ENCODE measurements around the gene PES1. TPM values are rescaled to one million over a fixed set of nuclear protein-coding genes. Genes with fewer than 3 reads are reported as not detected.
A peak's percentile ranks its signal among the peaks of the same experiment; 100 is the strongest.

The PES1 gene
- total and polyA plus RNA-seq, 2 donors (not counting 1 experiment from before 2014, with no cell fraction given) = 51.2 to 61.3 TPM

DNA sequence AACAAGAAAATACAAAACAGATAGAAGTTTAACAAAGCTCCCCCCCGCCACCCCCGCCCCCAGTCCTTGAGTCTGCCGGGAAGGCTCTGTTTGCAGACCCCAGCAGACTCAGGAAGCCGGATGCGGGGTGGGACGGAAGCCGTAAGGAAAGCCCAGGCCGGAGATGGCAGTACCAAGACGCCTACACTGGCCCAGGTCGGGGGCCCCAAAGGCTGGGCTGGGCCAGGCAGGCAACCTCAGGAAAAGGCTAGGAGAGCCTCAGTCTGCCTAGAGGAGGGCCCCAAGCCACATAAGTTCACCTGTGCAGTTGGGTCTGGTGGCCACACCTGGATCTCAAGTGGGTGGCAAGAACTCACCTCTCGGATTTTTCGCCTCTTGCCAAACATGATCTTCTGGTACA is 13.2 kb downstream of the PES1 start:
- Histone ChIP-seq H3K79me2 (ENCODE audit: control insufficient read depth, insufficient read depth, low read length) (no peaks in the 10 kb centered on the region), H3K4me2 (ENCODE audit: extremely low read depth, insufficient read depth, low read length) (no peak overlapping the region), H4K20me1 (ENCODE audit: control insufficient read depth, extremely low read depth, insufficient read depth, low read length) (peaks cover 2% of the 10 kb centered on the region), H3K27ac (ENCODE audit: insufficient read depth, low read length) (no peak overlapping the region), H3K27me3 (ENCODE audit: control insufficient read depth, insufficient read depth, low read length) (no peaks in the 10 kb centered on the region), H3K4me1 (ENCODE audit: control insufficient read depth, extremely low read depth, insufficient read depth, low read length) (no peaks in the 10 kb centered on the region), H3K9ac (ENCODE audit: insufficient read depth, low read length) (no peak overlapping the region), H3K9me3 (ENCODE audit: control insufficient read depth, insufficient read depth, low read depth, low read length) (no peaks in the 10 kb centered on the region), H3K4me3 (replicated peaks in 1 of 4; ENCODE audit: control extremely low read depth in 1 of 4, insufficient read depth in 1 of 4, low read depth in 3 of 4, low read length in 4 of 4) (no peak overlapping the region), H3K36me3 (ENCODE audit: control insufficient read depth, insufficient read depth, low read length) (peaks cover 42% of the 10 kb centered on the region), H2AFZ (ENCODE audit: low read length) (no peak overlapping the region)
- DNase-seq (ENCODE audit: low read depth in 2 of 2) = no peak
- no peak for TF ChIP-seq EZH2 (IDR thresholded peaks at IDR 0.05; ENCODE audit: low read length, missing control alignments)
- TF ChIP-seq, protein P1, sequence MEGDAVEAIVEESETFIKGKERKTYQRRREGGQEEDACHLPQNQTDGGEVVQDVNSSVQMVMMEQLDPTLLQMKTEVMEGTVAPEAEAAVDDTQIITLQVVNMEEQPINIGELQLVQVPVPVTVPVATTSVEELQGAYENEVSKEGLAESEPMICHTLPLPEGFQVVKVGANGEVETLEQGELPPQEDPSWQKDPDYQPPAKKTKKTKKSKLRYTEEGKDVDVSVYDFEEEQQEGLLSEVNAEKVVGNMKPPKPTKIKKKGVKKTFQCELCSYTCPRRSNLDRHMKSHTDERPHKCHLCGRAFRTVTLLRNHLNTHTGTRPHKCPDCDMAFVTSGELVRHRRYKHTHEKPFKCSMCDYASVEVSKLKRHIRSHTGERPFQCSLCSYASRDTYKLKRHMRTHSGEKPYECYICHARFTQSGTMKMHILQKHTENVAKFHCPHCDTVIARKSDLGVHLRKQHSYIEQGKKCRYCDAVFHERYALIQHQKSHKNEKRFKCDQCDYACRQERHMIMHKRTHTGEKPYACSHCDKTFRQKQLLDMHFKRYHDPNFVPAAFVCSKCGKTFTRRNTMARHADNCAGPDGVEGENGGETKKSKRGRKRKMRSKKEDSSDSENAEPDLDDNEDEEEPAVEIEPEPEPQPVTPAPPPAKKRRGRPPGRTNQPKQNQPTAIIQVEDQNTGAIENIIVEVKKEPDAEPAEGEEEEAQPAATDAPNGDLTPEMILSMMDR (conservative IDR thresholded peaks at IDR 0.05 in 1 of 2, IDR thresholded peaks at IDR 0.05 in 1 of 2; ENCODE audit: low read depth in 1 of 2, low read length in 2 of 2) = no peak

DNA sequence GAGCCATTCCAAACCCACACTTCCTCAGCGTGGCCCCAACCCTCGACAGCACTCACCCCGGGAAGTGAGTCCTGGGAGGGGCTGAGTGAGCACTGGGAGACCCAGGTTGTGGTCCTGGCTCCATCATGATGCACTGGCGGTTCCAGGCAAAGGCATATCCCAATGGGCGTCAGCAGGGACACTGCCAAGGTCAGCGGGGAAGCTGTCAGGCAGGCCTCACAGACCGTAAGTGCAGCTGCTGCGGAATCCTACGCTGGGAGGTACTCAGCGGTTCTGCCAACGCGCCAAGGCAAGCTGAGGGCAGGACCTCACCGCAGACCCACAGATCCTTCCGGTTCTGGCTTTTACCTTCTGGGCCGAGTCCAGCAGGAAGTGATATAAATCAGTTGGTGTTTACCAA is 15.9 kb downstream of the PES1 start:
- Histone ChIP-seq H3K9me3 (ENCODE audit: control insufficient read depth, insufficient read depth, low read depth, low read length) (no peaks in the 10 kb centered on the region), H2AFZ (ENCODE audit: low read length) (no peak overlapping the region), H3K4me1 (ENCODE audit: control insufficient read depth, extremely low read depth, insufficient read depth, low read length) (no peaks in the 10 kb centered on the region), H3K4me2 (ENCODE audit: extremely low read depth, insufficient read depth, low read length) (no peak overlapping the region), H3K9ac (ENCODE audit: insufficient read depth, low read length) (no peak overlapping the region), H4K20me1 (ENCODE audit: control insufficient read depth, extremely low read depth, insufficient read depth, low read length) (no peaks in the 10 kb centered on the region), H3K27ac (ENCODE audit: insufficient read depth, low read length) (no peak overlapping the region), H3K27me3 (ENCODE audit: control insufficient read depth, insufficient read depth, low read length) (peaks cover 2% of the 10 kb centered on the region), H3K36me3 (ENCODE audit: control insufficient read depth, insufficient read depth, low read length) (peaks cover 28% of the 10 kb centered on the region), H3K79me2 (ENCODE audit: control insufficient read depth, insufficient read depth, low read length) (no peaks in the 10 kb centered on the region), H3K4me3 (replicated peaks in 1 of 4; ENCODE audit: control extremely low read depth in 1 of 4, insufficient read depth in 1 of 4, low read depth in 3 of 4, low read length in 4 of 4) (no peak overlapping the region)
- no peak for TF ChIP-seq EZH2 (IDR thresholded peaks at IDR 0.05; ENCODE audit: low read length, missing control alignments)
- TF ChIP-seq, protein P1 (conservative IDR thresholded peaks at IDR 0.05 in 1 of 2, IDR thresholded peaks at IDR 0.05 in 1 of 2; ENCODE audit: low read depth in 1 of 2, low read length in 2 of 2) = no peak
- DNase-seq (ENCODE audit: low read depth in 2 of 2) = no peak

DNA sequence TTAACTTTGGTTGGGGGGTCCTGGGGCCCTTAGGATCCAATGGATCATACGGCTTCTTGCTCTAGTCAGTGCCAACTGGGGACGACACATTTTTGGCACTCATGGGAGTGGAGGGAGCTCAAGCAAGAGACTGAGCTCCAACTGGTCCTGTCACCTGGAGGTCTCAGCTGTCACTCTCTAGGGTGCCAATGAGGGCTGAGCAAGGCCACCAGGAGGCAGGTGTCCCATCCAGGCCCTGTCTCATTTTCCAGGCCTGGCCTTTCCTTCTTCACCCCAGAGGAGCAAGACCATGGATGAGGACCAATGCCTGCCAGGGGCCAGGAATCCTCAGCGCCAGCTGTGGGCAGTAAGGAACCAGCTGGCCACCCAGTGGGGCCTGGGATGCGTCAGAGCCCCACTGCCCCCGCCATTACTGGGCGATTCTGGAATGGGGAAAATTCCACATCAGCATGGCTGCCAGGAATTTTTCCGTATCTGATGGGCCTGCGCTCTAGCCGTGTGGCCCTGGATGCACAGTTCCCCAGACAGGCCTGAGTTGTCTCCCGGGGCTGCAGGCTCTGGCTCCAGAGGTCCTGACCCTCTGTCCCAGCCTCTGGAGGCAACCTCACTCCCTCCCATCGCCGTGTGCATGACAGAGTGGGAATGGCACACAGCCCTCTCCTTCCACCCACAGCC is 16.6 kb downstream of the PES1 start:
- H3K36me3 ChIP-seq (ENCODE audit: control insufficient read depth, insufficient read depth, low read length) = peaks cover 23% of the 10 kb centered on the region
- peak overlapping the region; percentile 59 for H3K27ac ChIP-seq (ENCODE audit: insufficient read depth, low read length)
- no peaks in the 10 kb centered on the region for H4K20me1 ChIP-seq (ENCODE audit: control insufficient read depth, extremely low read depth, insufficient read depth, low read length)
- no peaks in the 10 kb centered on the region for H3K4me1 ChIP-seq (ENCODE audit: control insufficient read depth, extremely low read depth, insufficient read depth, low read length)
- peak overlapping the region; percentile 40 for H3K4me2 ChIP-seq (ENCODE audit: extremely low read depth, insufficient read depth, low read length)
- H3K9ac ChIP-seq (ENCODE audit: insufficient read depth, low read length) = no peak overlapping the region
- H2AFZ ChIP-seq (ENCODE audit: low read length) = no peak overlapping the region
- H3K79me2 ChIP-seq (ENCODE audit: control insufficient read depth, insufficient read depth, low read length) = no peaks in the 10 kb centered on the region
- DNase-seq (ENCODE audit: low read depth in 2 of 2) = peak; percentile 75 to 84
- H3K4me3 ChIP-seq (replicated peaks in 1 of 4; ENCODE audit: control extremely low read depth in 1 of 4, insufficient read depth in 1 of 4, low read depth in 3 of 4, low read length in 4 of 4) = no peak overlapping the region
- peaks cover 2% of the 10 kb centered on the region for H3K27me3 ChIP-seq (ENCODE audit: control insufficient read depth, insufficient read depth, low read length)
- TF ChIP-seq, protein P1 (conservative IDR thresholded peaks at IDR 0.05 in 1 of 2, IDR thresholded peaks at IDR 0.05 in 1 of 2; ENCODE audit: low read depth in 1 of 2, low read length in 2 of 2) = peak in 1 of 2 donors; percentile 4
- no peak for TF ChIP-seq EZH2 (IDR thresholded peaks at IDR 0.05; ENCODE audit: low read length, missing control alignments)
- H3K9me3 ChIP-seq (ENCODE audit: control insufficient read depth, insufficient read depth, low read depth, low read length) = no peaks in the 10 kb centered on the region

Measured in fibroblast of lung (primary cell).